ENCODE data around the gene RAD51. TPM values are rescaled to one million over a fixed set of nuclear protein-coding genes. Genes with fewer than 3 reads are reported as not detected.

Gene RAD51
- total RNA-seq, 4 donors from 2014 or later, result 1.1 to 31.6 (median 1.8) TPM

DNA sequence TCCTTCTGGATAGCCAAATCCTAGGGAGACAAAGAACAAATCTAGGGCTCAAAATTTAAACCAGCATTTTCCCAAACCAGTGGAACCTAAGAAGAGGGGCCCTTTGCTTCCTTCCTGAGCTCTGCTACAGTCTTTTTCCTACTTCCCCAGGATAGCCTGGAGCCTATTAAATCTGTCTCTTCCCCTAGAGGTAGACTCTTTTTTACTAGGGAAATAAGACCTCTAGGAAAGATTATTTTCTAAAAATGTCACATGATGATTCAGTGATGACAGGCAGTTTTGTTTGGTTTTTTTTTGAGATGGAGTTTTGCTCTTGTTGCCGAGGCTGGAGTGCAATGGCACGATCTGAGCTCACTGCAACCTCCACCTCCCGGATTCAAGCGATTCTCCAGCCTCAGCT is 41.6 kb downstream of the RAD51 start:
- no peak for DNase-seq
- 88 to 94% methylated on average over 3 to 4 of the region's 4 CpGs for WGBS, 2 donors (ENCODE audit: low coverage in 1 of 2)
- intact Hi-C loops (cut with DNase I; ENCODE audit: low total_unique reads), result no loop called here
- Histone ChIP-seq H3K27ac (no peak overlapping the region), H3K9me3 (no peaks in the 10 kb centered on the region), H3K4me3 (no peak overlapping the region), H3K36me3 (peaks cover 0 to 57% (median 28%) of the 10 kb centered on the region in 4 donors), H3K27me3 (no peaks in the 10 kb centered on the region), H3K4me1 (no peaks in the 10 kb centered on the region)
- in situ Hi-C loops (cut with MboI; ENCODE audit: low pct_ligation_motif_present in 1 of 4, low pct_unique_long_range_greater_than_20kb in 1 of 4, low sequenced_read_pairs in 3 of 4), result no loop called here
- TF ChIP-seq, protein P1, sequence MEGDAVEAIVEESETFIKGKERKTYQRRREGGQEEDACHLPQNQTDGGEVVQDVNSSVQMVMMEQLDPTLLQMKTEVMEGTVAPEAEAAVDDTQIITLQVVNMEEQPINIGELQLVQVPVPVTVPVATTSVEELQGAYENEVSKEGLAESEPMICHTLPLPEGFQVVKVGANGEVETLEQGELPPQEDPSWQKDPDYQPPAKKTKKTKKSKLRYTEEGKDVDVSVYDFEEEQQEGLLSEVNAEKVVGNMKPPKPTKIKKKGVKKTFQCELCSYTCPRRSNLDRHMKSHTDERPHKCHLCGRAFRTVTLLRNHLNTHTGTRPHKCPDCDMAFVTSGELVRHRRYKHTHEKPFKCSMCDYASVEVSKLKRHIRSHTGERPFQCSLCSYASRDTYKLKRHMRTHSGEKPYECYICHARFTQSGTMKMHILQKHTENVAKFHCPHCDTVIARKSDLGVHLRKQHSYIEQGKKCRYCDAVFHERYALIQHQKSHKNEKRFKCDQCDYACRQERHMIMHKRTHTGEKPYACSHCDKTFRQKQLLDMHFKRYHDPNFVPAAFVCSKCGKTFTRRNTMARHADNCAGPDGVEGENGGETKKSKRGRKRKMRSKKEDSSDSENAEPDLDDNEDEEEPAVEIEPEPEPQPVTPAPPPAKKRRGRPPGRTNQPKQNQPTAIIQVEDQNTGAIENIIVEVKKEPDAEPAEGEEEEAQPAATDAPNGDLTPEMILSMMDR (IDR thresholded peaks at IDR 0.05), result no peak
- TF ChIP-seq POLR2A (IDR thresholded peaks at IDR 0.05) (no peak), POLR2AphosphoS5 (IDR thresholded peaks at IDR 0.05) (no peak)

DNA sequence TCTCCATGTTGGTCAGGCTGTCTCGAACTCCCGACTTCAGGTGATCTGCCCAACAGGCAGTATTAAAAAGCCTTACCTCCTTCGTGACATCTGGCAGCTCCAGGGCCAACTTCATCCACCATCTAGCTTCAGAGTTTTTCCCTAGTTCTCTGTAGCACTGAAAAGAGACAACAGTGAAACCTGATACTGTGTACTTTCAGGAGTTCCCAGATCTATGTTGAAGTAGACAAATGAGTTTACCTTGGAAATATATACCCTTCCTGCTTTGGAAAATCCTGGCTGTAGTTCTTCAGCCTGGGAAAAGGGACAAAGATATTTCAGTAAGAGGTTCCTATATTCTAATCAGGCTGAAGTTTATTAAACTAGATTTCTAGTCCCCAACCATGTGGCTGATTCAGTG is 42.1 kb downstream of the RAD51 start:
- Histone ChIP-seq H3K36me3 (peaks cover 0 to 57% (median 28%) of the 10 kb centered on the region in 4 donors), H3K4me3 (no peak overlapping the region), H3K4me1 (no peaks in the 10 kb centered on the region), H3K27ac (no peak overlapping the region), H3K27me3 (no peaks in the 10 kb centered on the region), H3K9me3 (no peaks in the 10 kb centered on the region)
- 97% methylated on average over 3 of the region's 3 CpGs; no CpG with 5 or more reads in 1 of the 2 donors for WGBS, 2 donors (ENCODE audit: low coverage in 1 of 2)
- TF ChIP-seq EP300 (IDR thresholded peaks at IDR 0.05; ENCODE audit: low read depth) (no peak), POLR2AphosphoS5 (IDR thresholded peaks at IDR 0.05) (no peak), POLR2A (IDR thresholded peaks at IDR 0.05) (no peak)
- TF ChIP-seq, protein P1 (IDR thresholded peaks at IDR 0.05), result no peak
- DNase-seq, result no peak
- in situ Hi-C loops (cut with MboI; ENCODE audit: low pct_ligation_motif_present in 1 of 4, low pct_unique_long_range_greater_than_20kb in 1 of 4, low sequenced_read_pairs in 3 of 4) (no loop called here), intact Hi-C loops (cut with DNase I; ENCODE audit: low total_unique reads) (no loop called here)

DNA sequence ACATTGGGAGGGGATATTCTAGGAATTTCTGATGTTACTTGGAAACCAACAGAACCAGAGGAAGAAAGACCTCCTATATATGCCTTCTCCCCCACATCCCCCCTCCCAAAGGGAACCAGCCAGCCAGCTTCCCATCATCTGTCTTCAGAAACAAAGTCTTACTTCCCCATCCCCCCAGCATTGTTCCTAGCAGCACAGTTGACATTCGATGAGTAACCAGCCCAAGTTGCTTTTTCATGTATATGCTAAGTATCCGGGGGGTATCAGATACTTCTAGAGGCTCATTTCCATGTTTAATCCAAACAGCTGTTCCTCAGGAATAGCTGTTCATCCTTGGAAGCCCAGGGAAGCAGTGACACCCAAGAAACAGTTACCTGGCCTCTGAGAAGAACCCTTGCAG is 44.1 kb downstream of the RAD51 start:
- intact Hi-C loops (cut with DNase I; ENCODE audit: low total_unique reads), result no loop called here
- no peaks in the 10 kb centered on the region for H3K27me3 ChIP-seq
- H3K4me3 ChIP-seq, result no peak overlapping the region
- no peaks in the 10 kb centered on the region for H3K4me1 ChIP-seq
- TF ChIP-seq POLR2AphosphoS5 (IDR thresholded peaks at IDR 0.05) (no peak), POLR2A (IDR thresholded peaks at IDR 0.05) (no peak), EP300 (IDR thresholded peaks at IDR 0.05; ENCODE audit: low read depth) (no peak)
- TF ChIP-seq, protein P1 (IDR thresholded peaks at IDR 0.05), result no peak
- in situ Hi-C loops (cut with MboI; ENCODE audit: low pct_ligation_motif_present in 1 of 4, low pct_unique_long_range_greater_than_20kb in 1 of 4, low sequenced_read_pairs in 3 of 4), result no loop called here
- peaks cover 0 to 66% (median 31%) of the 10 kb centered on the region in 4 donors for H3K36me3 ChIP-seq
- 70 to 100% methylated on average over 1 to 2 of the region's 2 CpGs for WGBS, 2 donors (ENCODE audit: low coverage in 1 of 2)
- H3K27ac ChIP-seq, result no peak overlapping the region
- H3K9me3 ChIP-seq, result no peaks in the 10 kb centered on the region
- DNase-seq, result no peak

DNA sequence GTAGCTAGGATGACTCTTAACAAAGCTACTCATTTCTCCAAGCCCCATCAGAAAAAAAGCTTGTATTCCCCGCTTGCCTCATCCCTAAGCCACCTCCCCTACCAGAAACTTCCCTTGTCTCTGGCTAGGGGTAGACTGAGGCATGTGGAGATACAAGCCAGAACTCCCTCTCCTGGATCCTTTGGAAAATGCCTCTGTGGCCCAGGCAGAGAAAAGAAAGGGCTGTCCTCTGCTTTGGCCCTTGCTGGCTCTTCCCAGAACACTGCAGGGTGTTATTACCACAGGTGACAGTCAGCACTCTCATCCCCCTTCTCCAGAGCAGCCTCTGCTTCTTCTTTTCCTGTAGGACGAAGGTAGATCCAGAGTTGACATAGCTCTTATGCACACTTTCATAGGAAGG is 44.9 kb downstream of the RAD51 start:
- H3K27me3 ChIP-seq, result no peaks in the 10 kb centered on the region
- TF ChIP-seq EP300 (IDR thresholded peaks at IDR 0.05; ENCODE audit: low read depth) (no peak), POLR2A (IDR thresholded peaks at IDR 0.05) (no peak), POLR2AphosphoS5 (IDR thresholded peaks at IDR 0.05) (no peak)
- TF ChIP-seq, protein P1 (IDR thresholded peaks at IDR 0.05), result no peak
- H3K27ac ChIP-seq, result no peak overlapping the region
- H3K9me3 ChIP-seq, result no peaks in the 10 kb centered on the region
- no peaks in the 10 kb centered on the region for H3K4me1 ChIP-seq
- 92% methylated on average over 2 of the region's 2 CpGs; no CpG with 5 or more reads in 1 of the 2 donors for WGBS, 2 donors (ENCODE audit: low coverage in 1 of 2)
- no peak for DNase-seq
- H3K4me3 ChIP-seq, result no peak overlapping the region
- in situ Hi-C loops (cut with MboI; ENCODE audit: low pct_ligation_motif_present in 1 of 4, low pct_unique_long_range_greater_than_20kb in 1 of 4, low sequenced_read_pairs in 3 of 4) (no loop called here), intact Hi-C loops (cut with DNase I; ENCODE audit: low total_unique reads) (no loop called here)
- H3K36me3 ChIP-seq, result peaks cover 0 to 67% (median 34%) of the 10 kb centered on the region in 4 donors
